ENCODE results near the gene DCN.

The DCN gene

DNA sequence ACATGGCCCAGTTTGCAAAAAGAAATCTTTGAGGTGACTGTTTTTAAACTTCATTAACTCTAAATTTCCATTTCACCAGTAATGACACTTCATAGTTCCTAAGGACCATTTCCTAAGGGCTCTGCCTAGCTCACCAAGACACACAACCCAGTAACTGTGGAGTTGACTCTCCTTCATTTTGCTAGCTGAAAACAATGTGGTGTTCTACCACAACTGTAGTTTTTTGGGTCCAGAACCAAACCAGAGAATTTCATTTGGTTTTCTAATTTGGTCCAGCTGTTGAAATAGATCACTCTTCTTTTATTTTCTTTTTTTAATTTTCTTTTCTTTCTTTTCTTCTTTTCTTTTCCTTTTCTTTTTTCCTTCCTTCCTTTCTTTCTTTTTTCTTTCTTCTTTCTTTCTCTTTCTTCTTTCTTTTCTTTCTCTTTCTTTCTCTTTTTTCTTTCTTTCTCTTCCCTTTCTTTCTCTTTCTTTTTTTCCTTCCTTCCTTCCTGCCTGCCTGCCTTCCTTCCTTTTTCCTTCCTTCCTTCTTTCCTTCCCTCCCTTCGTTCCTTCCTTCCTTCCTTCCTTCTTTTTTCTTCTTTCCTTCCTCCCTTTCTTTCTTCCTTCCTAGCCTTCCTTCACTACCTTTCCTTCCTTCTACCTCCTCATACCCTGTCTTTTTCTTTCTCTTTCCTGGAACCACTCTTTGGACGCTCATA is 52.8 kb downstream of the DCN start:
- Histone ChIP-seq H3K9ac (ENCODE audit: low read depth, low read length) (no peak overlapping the region), H3K27me3 (ENCODE audit: insufficient read depth, low read length) (no peaks in the 10 kb centered on the region), H3K4me1 (ENCODE audit: insufficient read depth, low read length) (no peaks in the 10 kb centered on the region), H3K9me3 (ENCODE audit: insufficient read depth, low read depth, low read length) (no peaks in the 10 kb centered on the region), H3K27ac (ENCODE audit: low read length) (no peak overlapping the region), H3K4me3 (ENCODE audit: low read length) (no peak overlapping the region), H3K36me3 (ENCODE audit: insufficient read depth, low read depth, low read length) (no peaks in the 10 kb centered on the region)

DNA sequence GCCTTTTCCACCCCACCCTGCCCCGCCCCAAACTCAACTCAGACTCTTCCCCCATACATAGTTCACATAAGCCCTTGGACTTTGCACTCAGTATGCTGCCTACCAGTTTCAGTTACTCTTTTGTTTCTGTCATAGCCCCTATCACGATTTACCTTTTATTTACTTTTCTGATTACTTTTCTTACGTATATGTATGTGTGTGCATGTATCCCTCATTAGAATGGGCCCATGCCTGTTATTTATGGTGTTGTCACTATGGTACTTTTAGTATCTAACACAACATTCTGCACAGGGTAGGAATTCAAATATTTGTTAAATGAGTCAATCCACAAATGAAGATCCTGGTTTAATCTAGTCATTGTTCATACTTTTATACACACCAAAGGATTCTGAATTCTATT is 54.9 kb downstream of the DCN start:
- Histone ChIP-seq H3K9ac (ENCODE audit: low read depth, low read length) (no peak overlapping the region), H3K4me3 (ENCODE audit: low read length) (no peak overlapping the region), H3K9me3 (ENCODE audit: insufficient read depth, low read depth, low read length) (no peaks in the 10 kb centered on the region), H3K36me3 (ENCODE audit: insufficient read depth, low read depth, low read length) (no peaks in the 10 kb centered on the region), H3K27ac (ENCODE audit: low read length) (no peak overlapping the region), H3K4me1 (ENCODE audit: insufficient read depth, low read length) (no peaks in the 10 kb centered on the region), H3K27me3 (ENCODE audit: insufficient read depth, low read length) (no peaks in the 10 kb centered on the region)

DNA sequence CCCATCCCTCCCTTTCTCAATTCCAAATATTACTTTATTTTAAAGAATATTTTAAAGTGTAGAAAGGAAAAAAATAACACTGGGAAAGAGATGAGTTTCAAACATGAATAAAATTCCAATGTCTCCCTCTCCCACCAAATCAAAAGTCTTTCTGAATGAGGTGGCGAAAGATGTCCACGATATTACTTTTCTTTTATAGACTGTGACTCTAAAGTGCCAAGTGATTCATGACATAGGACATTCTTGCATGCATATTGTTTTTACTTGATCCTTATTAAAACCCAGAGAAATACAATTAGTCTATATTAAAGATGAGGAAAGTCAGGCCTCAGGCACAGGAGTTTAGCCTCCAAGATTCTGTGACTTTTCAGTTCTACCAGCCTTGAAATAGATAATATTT is 55.3 kb downstream of the DCN start:
- no peaks in the 10 kb centered on the region for H3K4me1 ChIP-seq (ENCODE audit: insufficient read depth, low read length)
- no peaks in the 10 kb centered on the region for H3K9me3 ChIP-seq (ENCODE audit: insufficient read depth, low read depth, low read length)
- H3K9ac ChIP-seq (ENCODE audit: low read depth, low read length): no peak overlapping the region
- no peak overlapping the region for H3K27ac ChIP-seq (ENCODE audit: low read length)
- no peak overlapping the region for H3K4me3 ChIP-seq (ENCODE audit: low read length)
- no peaks in the 10 kb centered on the region for H3K36me3 ChIP-seq (ENCODE audit: insufficient read depth, low read depth, low read length)
- H3K27me3 ChIP-seq (ENCODE audit: insufficient read depth, low read length): no peaks in the 10 kb centered on the region

DNA sequence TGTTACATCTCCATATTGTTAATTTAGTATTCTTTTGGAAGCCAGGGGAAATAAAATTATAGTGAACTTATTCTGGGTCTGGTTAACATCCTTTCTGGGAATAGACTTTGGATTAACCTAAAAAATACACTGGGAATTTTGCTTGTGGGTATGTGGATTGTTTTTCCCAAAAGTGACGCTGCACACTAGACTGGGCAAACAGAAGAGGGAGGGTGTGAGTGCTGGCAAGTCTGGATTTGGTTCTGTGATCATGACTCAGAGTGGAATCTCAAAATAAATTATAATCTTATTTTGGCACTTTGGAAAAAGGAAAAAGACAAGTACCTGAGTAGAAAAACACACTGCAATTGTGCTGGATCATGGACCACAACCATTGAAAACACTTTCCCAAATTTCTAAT is 56.1 kb downstream of the DCN start:
- Histone ChIP-seq H3K4me3 (ENCODE audit: low read length) (no peak overlapping the region), H3K27me3 (ENCODE audit: insufficient read depth, low read length) (no peaks in the 10 kb centered on the region), H3K9me3 (ENCODE audit: insufficient read depth, low read depth, low read length) (no peaks in the 10 kb centered on the region), H3K9ac (ENCODE audit: low read depth, low read length) (no peak overlapping the region), H3K4me1 (ENCODE audit: insufficient read depth, low read length) (no peaks in the 10 kb centered on the region), H3K36me3 (ENCODE audit: insufficient read depth, low read depth, low read length) (no peaks in the 10 kb centered on the region), H3K27ac (ENCODE audit: low read length) (no peak overlapping the region)

DNA sequence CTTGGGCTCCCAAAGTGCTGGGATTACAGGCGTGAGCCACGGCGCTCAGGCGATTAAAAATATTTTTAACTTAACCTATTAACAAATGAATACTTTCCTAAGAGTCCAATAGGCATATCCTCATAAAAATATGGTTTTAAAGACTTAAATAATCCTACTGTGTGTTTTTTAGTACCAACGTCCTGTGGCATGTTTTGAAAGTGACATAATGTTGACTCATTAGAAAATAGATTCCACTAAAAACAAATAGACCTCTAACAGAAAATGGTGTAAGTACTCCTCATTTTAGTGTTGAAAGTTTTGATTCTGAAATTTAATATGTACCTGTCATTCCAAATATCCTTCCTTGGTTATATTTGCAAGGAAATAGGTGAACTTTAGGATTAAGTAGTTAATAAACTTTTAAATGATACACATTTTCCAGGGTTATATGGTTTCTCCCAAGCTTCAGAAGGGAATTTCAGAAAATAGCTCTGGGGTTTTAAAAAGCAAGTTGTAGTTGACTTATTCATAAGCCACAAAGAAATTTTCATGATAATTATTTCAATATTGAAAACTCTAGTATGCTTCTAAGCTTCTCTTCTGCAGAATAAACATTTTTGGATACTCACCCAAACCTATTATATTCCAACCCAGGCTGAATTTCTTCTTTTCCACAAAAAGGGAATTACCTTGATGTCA is 59.2 kb downstream of the DCN start:
- H3K27me3 ChIP-seq (ENCODE audit: insufficient read depth, low read length): no peaks in the 10 kb centered on the region

DNA sequence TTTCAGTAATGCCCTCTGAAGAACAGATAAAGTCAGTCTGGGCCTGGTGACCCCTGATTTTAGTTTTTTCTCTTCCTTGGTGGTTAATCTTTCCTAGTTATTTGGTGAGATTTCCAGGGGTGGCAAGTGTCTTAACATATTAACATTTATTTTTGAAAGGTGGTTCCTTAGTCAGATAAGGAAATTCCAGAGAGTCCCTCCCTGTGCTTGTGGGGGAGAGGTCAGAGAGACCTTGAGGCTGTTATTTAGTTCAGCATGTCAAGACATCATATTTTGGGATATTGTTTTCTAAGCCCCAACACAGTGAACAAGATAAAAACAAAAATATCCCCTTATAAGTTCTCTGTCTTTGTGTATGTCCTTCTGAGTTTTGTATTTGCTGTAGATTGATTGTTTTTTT is 61.8 kb downstream of the DCN start:
- Histone ChIP-seq H3K4me1 (ENCODE audit: insufficient read depth, low read length) (no peaks in the 10 kb centered on the region), H3K4me3 (ENCODE audit: low read length) (no peak overlapping the region), H3K9ac (ENCODE audit: low read depth, low read length) (no peak overlapping the region)

More for the DNA sequence above, 59.2 kb downstream of the DCN start:
- H3K9ac ChIP-seq (ENCODE audit: low read depth, low read length): no peak overlapping the region
- no peaks in the 10 kb centered on the region for H3K36me3 ChIP-seq (ENCODE audit: insufficient read depth, low read depth, low read length)
- H3K9me3 ChIP-seq (ENCODE audit: insufficient read depth, low read depth, low read length): no peaks in the 10 kb centered on the region
- no peaks in the 10 kb centered on the region for H3K4me1 ChIP-seq (ENCODE audit: insufficient read depth, low read length)
- no peak overlapping the region for H3K4me3 ChIP-seq (ENCODE audit: low read length)
- no peak overlapping the region for H3K27ac ChIP-seq (ENCODE audit: low read length)

GRCh38 chr12:91119089-91119488 is 63.5 kb downstream of the DCN start:
- Histone ChIP-seq H3K27me3 (ENCODE audit: insufficient read depth, low read length) (no peaks in the 10 kb centered on the region), H3K27ac (ENCODE audit: low read length) (no peak overlapping the region), H3K9ac (ENCODE audit: low read depth, low read length) (no peak overlapping the region), H3K9me3 (ENCODE audit: insufficient read depth, low read depth, low read length) (no peaks in the 10 kb centered on the region), H3K4me3 (ENCODE audit: low read length) (no peak overlapping the region), H3K36me3 (ENCODE audit: insufficient read depth, low read depth, low read length) (no peaks in the 10 kb centered on the region), H3K4me1 (ENCODE audit: insufficient read depth, low read length) (no peaks in the 10 kb centered on the region)

More for the DNA sequence above, 61.8 kb downstream of the DCN start:
- no peaks in the 10 kb centered on the region for H3K36me3 ChIP-seq (ENCODE audit: insufficient read depth, low read depth, low read length)
- no peaks in the 10 kb centered on the region for H3K27me3 ChIP-seq (ENCODE audit: insufficient read depth, low read length)
- no peaks in the 10 kb centered on the region for H3K9me3 ChIP-seq (ENCODE audit: insufficient read depth, low read depth, low read length)
- H3K27ac ChIP-seq (ENCODE audit: low read length): no peak overlapping the region

DNA sequence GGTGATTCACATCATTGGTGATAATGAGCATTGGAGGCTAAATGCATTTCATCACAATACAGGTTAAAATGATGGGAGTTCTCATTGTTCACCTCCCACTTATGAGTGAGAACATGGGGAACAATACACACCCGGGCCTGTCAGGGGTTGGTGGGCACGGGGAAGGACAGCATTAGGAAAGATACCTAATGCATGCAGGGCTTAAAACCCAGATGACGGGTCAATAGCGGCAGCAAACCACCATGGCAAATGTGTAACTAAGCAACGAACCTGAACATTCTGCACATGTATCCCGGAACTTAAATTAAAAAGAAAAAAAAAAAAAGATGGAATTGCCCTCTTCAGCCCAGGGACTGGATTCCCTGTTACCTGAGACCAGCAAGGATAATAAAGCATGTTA is 69.0 kb downstream of the DCN start:
- H3K9ac ChIP-seq (ENCODE audit: low read depth, low read length): no peak overlapping the region
- no peaks in the 10 kb centered on the region; the same call in 1 of the 2 replicates for H3K4me1 ChIP-seq (ENCODE audit: insufficient read depth, low read length)
- no peaks in the 10 kb centered on the region for H3K9me3 ChIP-seq (ENCODE audit: insufficient read depth, low read depth, low read length)
- no peaks in the 10 kb centered on the region for H3K36me3 ChIP-seq (ENCODE audit: insufficient read depth, low read depth, low read length)
- no peak overlapping the region for H3K27ac ChIP-seq (ENCODE audit: low read length)
- no peak overlapping the region for H3K4me3 ChIP-seq (ENCODE audit: low read length)
- no peaks in the 10 kb centered on the region for H3K27me3 ChIP-seq (ENCODE audit: insufficient read depth, low read length)

GRCh38 chr12:91111366-91112325 is 71.0 kb downstream of the DCN start, which contains the start of gene LUM:
LUM (minus strand) TSS chr12:91111494; CDS start chr12:91108979, 2,515 bp downstream.
- no peak within 1 kb of the TSS for H3K9ac ChIP-seq (ENCODE audit: low read depth, low read length)
- H3K4me3 ChIP-seq (ENCODE audit: low read length): no peak within 1 kb of the TSS
- no peaks in the 10 kb centered on the region for H3K27me3 ChIP-seq (ENCODE audit: insufficient read depth, low read length)
- no peak within 1 kb of the TSS for H3K27ac ChIP-seq (ENCODE audit: low read length)
- H3K9me3 ChIP-seq (ENCODE audit: insufficient read depth, low read depth, low read length): no peaks in the 10 kb centered on the region
- H3K36me3 ChIP-seq (ENCODE audit: insufficient read depth, low read depth, low read length): no peaks in the 10 kb centered on the region
- no peaks in the 10 kb centered on the region; the same call in 1 of the 2 replicates for H3K4me1 ChIP-seq (ENCODE audit: insufficient read depth, low read length)

DNA sequence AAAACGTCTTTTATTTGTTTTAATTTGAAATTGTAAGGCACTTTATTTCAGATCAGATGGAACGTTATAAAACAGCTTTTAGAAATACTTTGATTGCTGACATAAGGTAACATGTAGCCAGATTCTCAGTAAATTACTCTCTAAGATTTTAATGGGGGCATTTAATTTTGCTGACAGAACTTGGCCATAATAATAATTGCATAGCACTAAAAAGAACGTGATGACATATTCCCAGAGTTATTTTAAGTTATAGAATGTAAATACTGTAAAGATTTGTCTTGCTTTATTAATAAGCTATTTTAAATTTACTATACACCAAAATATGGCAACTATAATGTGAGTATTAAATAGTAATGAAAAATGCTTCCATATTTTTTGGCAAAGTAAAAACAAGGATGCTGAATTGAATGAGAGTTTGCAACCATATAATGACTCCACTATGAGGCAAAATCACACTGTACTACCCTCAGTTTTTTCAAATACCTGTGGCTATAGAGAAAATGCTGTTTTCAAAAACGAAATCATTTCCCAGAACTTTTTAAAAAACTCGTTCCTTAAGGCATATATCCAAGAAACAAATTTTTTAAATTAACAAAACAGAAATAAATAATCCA is 72.2 kb downstream of the DCN start:
- Histone ChIP-seq H3K36me3 (ENCODE audit: insufficient read depth, low read depth, low read length) (no peaks in the 10 kb centered on the region), H3K9ac (ENCODE audit: low read depth, low read length) (no peak overlapping the region), H3K9me3 (ENCODE audit: insufficient read depth, low read depth, low read length) (no peaks in the 10 kb centered on the region), H3K27me3 (ENCODE audit: insufficient read depth, low read length) (no peaks in the 10 kb centered on the region), H3K4me3 (ENCODE audit: low read length) (no peak overlapping the region), H3K4me1 (ENCODE audit: insufficient read depth, low read length) (no peaks in the 10 kb centered on the region; the same call in 1 of the 2 replicates), H3K27ac (ENCODE audit: low read length) (no peak overlapping the region)

GRCh38 chr12:91109581-91110310 is 72.9 kb downstream of the DCN start:
- Histone ChIP-seq H3K27me3 (ENCODE audit: insufficient read depth, low read length) (no peaks in the 10 kb centered on the region), H3K9ac (ENCODE audit: low read depth, low read length) (no peak overlapping the region), H3K9me3 (ENCODE audit: insufficient read depth, low read depth, low read length) (no peaks in the 10 kb centered on the region), H3K4me3 (ENCODE audit: low read length) (no peak overlapping the region), H3K36me3 (ENCODE audit: insufficient read depth, low read depth, low read length) (no peaks in the 10 kb centered on the region), H3K27ac (ENCODE audit: low read length) (no peak overlapping the region), H3K4me1 (ENCODE audit: insufficient read depth, low read length) (no peaks in the 10 kb centered on the region; the same call in 1 of the 2 replicates)
